TTC549 (cell line): ENCODE measurements around the gene OTUD7B.
"Not testable (repeated sequence)": the region's sequence is repeated elsewhere in the genome, so short reads cannot be mapped to it uniquely, and the experiment has no call there.

Experiments
- FAIRE-seq: peaks from 2 replicates; lab custom pipeline; 2012; peaks lifted over from hg19 to GRCh38; lab: Jason Lieb, UNC

OTUD7B gene

DNA sequence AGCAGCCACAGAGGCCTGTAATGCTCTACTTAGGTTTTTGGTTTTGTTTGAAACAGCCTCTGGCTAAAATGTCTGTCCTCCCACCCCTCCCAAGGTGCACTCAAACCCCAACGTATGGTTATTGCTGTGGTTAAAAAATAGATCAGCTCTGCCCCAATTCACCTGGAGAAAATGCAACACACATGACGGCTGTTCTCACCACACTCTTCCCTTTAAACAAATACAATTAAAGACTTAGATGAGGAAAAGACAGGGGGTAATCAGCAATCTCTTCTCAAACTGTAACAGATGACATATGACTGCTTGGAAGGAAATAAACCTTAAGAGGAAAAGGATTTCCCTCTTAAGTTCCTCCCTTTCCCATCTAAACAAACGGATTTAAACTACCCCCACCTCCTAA is 67.6 kb downstream of the OTUD7B start:
- no peak for FAIRE-seq

DNA sequence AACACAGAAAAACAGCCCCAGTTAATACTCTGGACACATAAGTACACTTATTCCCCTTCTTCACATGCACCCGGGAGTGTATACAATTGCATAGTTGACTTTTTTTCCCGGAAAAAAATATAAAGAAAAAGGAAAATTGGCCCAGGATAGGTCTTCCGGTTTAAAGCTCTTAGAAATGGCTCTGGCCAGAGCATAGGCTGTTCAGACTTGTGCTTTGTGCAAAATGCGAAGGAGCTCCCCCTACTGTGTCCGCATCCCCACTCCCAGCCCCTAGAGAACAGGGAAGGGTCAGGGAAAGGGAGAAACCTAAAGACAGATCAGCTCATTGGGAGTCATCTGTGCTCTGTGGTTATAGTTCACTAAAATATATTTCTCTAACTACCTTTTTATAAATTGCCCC is 68.3 kb downstream of the OTUD7B start:
- FAIRE-seq: peak; percentile 95

DNA sequence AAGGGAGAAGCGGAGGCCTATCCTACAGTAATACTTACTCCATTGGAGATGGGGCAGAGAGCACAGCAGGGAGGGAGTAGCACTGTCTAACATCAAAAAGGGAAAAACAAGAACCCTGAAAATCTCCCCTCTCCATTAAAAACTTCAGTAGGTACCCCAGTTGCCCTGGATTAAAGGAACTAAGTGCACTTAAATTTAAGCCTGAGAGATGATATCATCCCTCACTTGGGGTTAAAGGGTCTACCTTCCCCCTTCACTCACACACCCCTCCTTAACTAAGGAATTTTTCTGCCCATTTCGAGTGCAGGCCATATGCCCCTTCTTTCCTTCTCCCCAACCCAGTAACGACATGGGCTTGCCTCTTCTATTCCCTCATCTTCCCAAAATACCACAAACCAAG is 70.1 kb downstream of the OTUD7B start:
- FAIRE-seq: no peak

DNA sequence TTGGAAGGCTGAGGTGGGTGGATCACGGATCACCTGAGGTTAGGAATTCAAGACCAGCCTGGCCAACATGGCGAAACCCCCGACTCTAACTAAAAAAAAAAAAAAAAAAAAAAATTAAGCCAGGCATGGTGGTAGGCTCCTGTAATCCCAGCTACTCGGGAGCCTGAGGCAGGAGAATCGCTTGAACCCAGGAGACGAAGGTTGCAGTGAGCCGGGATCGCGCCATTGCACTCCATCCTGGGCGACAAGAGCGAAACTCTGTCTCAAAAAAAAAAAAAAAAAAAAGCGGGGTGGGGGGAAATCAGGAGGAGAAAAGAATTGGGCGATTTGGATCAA is 71.9 kb downstream of the OTUD7B start:
- FAIRE-seq: not testable (repeated sequence)

DNA sequence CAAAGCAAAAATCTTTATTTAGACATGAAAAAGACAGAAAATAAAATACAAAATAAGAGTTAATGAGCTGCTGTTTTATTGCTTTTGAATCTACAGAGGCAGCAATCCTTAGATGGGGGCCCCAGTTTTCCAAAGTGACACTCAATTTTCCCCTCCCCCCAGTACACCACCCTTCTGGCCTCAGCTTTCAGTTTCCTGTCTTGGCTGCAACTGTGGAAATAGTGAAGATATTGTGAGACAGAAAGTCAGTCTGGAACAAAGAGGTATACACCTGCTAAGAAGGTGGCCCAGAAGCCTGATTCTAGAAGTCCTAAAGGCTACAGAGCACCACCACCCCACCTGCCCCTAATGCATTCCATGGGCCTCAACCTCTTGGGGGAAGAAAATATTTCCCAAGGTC is 72.8 kb downstream of the OTUD7B start:
- no peak for FAIRE-seq

DNA sequence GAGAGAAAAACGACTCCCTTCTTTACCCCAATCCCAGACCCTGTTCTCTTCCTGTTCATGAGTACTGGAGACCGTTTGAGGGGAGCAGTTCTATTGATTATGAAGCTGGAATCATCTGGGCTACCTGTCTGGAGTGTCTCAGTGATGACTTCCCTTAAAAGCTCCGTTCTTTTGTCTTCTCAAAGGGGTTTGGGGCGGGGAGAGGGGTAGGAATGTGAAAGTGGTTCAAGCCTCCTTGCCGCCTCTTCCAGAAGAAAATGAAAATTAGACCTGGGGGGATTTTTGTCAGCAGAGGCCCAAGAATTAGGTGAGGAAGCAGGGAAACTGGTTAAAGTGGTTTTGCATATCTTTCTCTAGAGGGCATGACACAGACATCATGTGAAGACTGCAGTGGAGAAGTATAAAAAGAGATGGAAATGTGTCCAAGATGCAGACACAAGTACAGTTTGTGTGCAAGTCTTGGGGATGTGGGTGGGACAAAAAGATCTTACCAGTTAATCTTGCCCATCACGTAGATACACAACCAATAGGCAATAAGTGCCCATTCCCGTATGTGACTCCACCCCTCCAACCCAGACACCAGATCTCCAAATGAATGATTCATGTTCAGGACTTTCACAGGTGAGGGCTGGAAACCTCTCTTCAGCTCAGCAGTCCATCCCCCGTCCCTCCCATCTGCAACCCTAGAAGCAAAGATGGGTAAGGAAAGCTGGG is 73.4 kb downstream of the OTUD7B start:
- FAIRE-seq: peak; percentile 92

DNA sequence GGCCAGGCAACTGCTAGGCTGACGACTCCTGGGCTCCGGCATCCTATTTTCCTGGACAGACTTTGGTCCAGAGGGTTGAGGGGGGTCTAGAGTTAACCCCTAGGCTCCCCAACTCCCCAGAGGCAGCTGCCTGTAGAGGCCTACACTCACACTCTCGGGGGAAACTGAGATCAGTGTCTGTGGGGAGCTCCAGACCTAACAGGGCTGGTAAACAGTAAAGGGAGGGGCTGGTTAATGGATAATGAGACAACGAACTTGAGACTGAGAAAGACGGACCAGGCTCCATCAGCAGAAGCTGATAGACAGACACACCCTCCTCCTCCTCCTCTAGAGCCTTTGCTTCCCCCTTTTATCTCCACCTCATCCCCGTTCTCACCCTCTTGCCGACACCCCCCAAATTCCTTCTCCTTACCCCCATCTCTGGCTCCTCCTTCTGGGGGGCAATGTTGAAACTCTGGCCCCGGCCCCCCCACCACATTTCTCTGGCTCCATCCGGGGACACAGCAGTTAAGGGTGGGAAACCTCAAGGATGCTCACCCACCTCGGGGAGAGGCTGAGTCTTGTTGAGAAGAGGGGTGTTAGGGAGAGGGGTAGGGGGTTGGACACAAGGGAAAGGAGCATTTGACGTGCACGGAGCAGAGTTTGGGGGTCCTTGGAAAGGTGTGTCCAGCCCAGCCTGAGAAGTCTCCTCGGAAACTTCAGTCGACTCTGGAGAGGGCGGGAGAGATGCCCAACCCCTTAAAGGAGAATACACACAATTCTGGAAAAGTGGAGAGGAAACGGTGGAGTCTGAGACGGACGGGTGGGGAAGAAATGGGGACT is 74.1 kb downstream of the OTUD7B start, which contains the start of gene MTMR11:
MTMR11 (minus strand) TSS at position 710 of the 822 bp plus-strand sequence; CDS start at position 478, 232 bp downstream.
- no peak for FAIRE-seq

DNA sequence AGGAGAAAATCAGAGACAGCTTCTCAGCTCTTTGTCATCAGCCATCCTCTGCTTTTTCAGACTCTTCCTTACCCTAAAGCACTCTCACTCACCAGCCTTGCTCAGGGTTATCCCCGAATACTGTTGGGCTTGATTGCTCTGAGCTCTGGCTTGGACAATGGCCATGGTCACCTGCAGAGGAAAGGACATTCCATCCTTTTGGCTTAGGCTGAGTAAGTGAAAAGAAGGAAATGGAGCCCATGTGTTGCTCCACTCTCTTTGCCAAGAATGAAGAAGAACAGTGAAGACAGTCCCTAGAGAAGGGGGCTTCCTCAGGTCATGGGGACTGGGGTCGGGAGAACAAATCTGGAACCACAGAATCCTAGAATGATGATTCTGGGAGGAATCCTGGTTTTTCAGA is 76.2 kb downstream of the OTUD7B start:
- FAIRE-seq: no peak

DNA sequence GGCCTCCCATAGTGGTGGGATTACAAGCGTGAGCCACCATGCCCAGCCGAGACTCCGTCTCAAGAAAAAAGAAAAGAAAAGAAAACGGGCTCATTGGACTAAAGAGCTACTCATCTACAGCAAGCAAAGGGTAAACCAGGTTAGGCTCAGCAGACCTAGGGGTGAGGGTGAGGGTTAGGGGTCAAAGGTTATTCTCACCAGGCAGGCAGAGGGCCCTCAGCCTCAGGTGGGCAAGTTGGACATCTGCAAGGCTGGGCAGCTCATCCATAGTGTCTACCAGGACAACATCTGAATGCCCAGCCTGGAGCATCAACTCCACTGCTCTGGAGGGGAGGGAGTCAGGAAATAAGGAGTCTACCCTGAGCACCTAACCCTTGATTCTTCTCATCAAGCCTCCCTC is 77.3 kb downstream of the OTUD7B start:
- FAIRE-seq: no peak

DNA sequence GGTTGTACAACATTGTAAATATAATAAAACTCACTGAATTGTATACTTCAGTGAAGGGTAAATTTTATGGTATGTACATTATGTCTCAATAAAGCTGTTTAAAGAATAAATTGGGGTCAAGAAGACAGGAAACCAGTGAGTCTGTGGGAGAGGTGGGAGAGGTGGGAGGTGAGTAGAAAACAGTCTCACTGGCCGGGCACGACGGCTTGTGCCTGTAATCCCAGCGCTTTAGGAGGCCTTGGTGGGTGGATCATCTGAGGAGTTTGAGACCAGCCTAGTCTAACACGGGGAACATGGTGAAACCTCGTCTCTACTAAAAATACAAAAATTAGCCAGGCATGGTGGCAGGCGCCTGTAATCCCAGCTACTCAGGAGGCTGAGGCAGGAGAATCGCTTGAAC is 78.1 kb downstream of the OTUD7B start:
- FAIRE-seq: no peak

DNA sequence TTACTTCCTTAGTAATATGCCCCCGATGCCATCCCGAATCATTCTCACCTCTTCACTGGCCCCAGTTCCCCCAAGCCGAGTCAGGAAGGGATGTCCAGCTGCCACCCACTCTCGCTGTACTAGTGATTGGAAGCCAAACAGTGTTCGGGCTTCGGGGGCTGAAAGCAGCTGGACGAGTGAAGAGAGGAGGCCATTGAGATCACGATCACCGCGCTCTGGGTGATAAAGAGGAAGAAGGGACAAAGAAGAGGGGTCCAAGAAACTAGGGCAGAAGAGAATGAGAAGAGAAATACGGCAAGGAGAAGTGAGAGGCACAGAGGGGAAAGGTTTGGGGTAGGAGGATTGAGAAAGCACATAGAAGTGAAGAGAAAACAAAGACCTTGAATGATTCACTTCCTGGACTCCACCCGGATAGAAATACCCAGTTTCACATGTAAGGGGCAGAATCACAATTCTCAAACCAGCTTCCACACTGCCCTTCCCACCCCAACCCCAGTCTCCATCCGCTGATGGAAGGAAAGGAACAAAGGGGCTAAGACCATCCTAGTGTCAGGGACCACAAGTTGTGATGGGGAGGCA is 79.2 kb downstream of the OTUD7B start:
- FAIRE-seq: no peak

DNA sequence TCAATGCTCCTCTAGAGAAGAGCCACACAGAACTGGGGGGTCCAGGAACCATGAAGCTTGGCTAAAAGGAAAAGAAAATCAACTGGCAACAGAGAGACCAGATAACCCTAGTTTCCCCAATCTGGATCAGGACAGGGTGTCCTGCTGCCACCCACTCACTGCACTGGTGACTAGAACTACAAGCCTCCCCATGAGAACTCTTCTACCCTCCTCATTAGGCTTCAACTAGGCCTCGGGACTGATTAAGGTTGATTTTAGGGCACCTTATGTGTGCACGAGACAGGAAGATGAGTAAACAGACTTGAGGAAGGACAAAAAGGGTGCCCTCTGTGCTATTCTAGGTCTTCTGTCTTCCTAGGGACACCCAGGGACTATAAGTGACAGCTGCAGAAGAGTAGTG is 80.7 kb downstream of the OTUD7B start:
- FAIRE-seq: no peak

DNA sequence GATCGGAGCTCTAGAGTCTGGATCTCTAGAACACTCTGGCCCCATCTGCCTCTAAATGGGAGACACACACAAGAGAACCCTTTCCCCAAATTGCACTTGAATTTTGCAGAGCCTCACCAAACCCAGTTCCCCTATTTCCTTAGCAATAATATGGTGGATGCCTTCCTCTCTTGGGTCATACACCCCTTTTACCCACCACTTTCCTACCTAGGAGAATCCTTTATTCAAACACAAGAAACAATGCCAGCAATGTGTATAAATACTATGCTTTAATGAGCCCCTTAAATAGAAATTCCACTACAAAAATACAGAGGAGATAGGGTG is 82.2 kb downstream of the OTUD7B start:
- no peak for FAIRE-seq

DNA sequence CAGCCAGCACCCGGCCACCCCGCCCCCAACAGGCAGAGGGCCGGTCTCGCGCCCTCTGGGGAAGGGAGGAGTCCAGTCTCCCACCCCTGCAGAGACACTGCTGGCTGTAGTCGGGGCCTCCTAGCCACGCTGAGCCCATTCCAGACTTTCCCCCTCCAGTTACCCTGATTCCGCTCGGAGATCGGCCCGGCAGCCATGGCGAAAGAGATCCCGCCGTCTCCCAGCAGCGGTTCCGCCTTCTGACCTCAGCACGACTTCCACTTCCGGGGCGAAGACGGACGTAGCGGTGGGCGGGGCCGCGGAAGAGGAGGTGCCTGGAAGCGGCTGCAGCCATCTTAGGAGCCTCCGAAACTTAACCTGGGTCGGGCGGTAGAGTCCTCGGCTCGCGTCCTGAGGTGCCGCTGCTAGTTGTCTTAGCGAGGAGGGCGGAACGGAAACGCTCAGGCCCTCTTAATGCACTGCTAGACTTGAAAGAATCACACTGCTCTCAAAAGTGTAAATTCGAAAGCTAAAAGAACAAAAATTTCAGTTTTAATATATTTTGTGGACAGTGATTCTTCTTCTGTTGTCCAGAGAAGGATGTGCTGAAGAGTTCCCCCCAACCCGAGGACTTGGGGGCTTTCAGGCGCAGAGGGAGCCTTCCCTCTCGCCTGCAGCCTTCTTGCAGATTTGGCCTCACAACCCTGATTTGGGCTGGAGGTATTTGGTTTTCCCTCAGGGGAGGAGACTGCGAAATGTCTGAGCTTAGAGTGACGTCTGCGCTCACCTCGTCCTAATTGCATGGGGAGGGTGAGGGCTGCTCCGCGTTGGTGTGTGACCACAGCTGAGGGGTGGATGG is 82.7 kb downstream of the OTUD7B start, which contains the start of gene SF3B4:
SF3B4 (minus strand) TSS at position 241 of the 838 bp plus-strand sequence; CDS start at position 197, 44 bp downstream.
- peak; percentile 79 for FAIRE-seq

DNA sequence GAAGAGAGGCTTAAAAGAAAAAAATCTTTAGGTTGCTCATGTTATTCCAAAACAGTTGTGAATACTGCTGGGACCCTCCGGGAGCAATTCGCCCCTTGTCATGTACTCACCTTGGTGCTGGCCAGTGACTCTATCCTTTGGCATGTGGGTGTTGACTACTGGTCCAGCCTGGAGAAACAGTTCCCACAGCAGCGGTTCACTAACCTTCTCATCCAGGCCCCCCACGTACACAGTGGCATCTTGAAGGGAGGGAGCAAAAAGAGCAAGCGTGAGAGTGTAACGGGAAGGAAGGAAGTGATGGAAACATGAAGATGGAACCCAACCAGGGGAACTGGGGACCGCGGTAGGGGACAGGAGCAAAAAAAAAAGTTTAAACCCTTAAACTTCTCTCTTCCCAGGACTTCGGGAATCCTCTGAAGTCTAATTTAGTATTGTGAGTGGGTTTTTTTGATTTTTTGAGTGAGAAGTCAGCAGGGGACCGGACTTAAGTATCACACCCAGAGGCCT is 83.4 kb downstream of the OTUD7B start:
- FAIRE-seq: no peak

DNA sequence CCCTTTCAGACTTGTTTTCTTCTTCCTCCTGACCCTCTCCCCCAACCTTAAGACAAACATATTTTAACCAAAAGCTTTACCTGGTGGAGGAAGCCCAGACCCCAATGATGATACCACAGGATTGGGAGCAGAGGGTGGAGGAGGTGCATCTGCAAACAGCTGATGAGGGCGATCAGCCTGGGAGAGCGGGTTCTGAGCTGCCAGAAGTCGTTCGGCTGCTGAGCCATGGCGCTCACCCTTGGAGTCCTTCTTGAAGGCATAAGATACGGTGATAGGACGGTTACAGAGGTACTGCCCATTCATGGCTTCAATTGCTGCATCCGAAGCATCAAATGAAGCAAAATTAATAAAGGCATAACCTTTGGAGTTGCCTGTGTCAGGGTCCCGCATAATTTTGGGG is 84.2 kb downstream of the OTUD7B start:
- FAIRE-seq: no peak

DNA sequence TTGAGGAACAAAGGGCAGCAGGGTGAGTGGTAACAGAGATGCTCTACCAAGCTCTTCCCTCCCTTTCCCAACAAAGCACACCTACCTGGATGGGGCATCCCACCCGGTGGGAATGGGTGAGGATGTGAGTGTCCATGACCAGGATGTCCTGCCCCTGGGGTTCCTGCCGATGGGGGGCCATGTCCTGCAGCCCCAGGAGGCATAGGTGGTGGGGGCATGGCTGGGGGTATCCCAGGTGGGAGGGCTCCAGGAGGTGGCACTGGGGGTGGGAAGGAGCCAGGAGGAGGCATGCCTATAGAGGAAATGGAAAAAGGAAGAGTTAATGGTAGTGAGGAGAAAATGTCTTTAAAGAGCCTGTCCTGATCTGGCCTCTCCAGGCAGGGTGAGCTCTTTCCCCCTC is 84.8 kb downstream of the OTUD7B start:
- FAIRE-seq: no peak

DNA sequence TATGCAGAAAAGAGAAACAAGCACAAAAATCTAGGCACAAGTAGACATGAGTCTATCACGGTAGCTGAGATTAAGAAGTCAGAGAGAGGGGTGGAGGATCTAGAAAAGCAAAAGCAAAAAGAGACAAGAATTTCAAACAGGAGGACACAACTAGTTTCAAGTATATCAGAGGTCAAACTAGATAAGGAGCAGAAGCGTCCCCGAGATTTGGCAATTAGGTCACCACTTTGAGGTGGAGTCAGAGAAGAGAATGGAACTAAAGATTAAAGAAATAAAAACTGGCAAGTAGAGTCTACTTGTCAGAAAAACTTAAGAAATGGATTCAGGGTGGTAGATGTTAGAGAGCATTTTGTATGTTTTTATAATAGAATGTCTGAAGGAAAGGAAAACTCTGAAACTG is 85.2 kb downstream of the OTUD7B start:
- FAIRE-seq: no peak

DNA sequence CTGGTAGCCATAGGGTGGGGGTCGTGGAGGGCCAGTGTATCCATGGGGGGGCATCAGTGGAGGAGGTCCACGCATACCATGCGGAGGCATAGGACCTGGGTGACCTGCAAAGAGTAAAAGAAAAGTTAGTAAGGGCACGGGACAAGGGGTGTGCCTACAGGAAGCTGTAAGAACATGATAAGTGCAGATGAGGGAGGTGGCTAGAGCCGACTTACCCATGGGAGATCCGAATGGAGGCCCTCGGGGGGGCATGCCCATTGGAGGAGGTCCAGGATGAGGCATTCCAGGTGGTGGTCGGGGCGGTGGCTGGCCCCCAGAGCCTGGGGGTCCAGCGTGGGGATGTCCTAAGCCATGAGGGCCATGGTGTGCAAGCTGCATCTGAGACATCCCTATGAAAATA is 86.9 kb downstream of the OTUD7B start:
- no peak for FAIRE-seq

DNA sequence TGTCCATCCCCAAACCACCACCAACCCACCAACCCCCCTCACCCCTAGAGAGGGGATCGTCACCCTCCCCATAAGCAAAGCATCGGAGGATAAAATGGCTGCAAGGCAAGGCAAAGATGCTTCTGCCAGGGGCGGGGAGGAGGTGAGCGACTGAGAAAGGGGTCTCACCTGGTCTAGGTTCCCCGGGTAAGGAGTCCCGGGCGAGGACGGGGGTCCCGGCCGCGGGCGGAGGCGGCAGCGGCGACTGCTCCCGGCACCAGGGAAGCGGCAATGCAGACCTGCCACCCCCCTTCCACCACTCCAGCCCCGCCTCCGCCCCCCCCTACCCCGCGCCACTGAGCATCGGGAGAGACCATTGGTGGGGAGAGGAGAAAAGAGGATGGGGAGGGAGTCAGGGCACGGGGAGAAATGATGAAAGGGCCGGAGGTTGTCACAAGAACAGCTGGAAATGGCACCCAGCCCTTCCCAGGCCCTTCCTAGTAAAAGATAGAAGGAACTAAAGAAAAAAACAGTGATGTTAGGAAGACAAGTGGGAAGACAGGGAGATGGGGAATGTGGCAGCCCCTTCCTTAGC is 92.9 kb downstream of the OTUD7B start, which contains the start of gene SV2A:
SV2A (minus strand) TSS at position 274 of the 574 bp plus-strand sequence. CDS start 4,004 bp downstream, outside the sequence.
- FAIRE-seq: no peak

DNA sequence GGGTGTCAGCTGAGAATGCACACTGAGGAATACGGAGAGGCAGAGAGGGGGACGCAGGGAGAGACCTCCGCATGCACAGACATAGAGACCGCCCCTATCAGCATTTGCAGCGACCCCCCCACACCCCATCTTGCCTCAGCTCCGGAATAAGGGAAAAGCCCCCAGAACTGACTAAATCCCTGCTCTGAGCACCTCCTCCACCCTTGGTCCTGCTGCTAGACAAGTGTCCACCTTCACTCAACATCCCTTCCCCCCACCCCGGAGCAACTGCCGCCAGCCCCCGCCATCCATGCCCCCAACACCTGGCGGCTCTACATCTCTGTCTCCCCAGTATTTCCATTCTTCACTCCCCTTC is 93.7 kb downstream of the OTUD7B start:
- no peak for FAIRE-seq
